Testis (tissue), 2 donors: ENCODE measurements around the gene PAX7.

Experiments
- POLR2A ChIP-seq: fragments of 450-650 bp; IDR thresholded peaks from one replicate; pipeline ENCODE4 v1.6.1; 2017; ENCODE audit warnings: antibody characterized with exemption, mild to moderate bottlenecking, moderate library complexity
- TF ChIP-seq, protein P1 (sequence below), 3 experiments: fragments of 450-650 bp in 2 of 3; fragments of 200-600 bp in 1 of 3; sonication (generic) in 1 of 3; IDR thresholded peaks; one replicate each; pipeline ENCODE4 v1.5.1; 2016 to 2019; ENCODE audit warnings: antibody characterized with exemption in 3 of 3, mild to moderate bottlenecking in 2 of 3, moderate library complexity in 1 of 3

DNA sequence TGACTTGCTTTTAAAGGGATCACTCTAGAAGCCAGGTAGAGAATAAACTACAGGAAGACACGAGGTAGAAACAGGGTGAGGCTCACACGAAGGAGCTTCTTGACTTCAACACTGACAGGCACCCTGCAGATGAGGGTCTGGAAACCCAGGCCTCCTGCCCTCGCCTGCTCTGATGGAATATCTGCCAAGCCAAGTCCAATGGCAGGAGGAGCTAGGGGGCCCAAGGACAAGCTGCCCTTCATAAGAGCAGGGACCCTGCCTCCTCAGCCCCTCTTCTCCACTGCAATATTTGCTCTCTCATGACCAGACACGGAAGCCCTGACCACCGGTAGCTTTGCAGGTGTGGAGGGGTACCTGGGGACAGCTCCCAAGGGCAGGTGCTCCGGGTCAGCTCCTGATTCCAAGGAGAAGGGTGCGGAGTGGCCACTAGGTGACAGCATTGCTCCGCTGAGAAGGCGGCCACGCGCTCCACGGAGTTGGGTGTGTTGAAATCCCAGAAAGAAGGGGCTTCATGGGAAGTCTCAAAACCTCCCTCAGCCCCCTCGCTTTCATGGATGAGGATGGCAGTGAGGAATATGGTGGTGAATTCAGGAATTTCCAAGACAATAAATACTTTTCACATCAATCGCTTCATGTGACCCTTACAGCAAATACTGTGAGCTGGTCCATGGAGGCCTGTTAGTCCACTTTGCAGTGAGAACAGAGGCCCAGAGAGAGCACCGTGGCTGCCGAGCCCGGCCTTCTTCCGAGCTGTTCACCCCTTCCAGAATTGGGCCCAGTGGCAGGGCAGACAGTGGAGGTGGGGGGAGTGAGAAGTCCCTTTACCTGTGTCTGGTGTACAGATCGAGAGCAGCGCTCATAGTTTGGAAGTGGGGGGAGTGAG lies 33.2 kb upstream of the PAX7 start:
- no peak for TF ChIP-seq POLR2A
- TF ChIP-seq, protein P1, sequence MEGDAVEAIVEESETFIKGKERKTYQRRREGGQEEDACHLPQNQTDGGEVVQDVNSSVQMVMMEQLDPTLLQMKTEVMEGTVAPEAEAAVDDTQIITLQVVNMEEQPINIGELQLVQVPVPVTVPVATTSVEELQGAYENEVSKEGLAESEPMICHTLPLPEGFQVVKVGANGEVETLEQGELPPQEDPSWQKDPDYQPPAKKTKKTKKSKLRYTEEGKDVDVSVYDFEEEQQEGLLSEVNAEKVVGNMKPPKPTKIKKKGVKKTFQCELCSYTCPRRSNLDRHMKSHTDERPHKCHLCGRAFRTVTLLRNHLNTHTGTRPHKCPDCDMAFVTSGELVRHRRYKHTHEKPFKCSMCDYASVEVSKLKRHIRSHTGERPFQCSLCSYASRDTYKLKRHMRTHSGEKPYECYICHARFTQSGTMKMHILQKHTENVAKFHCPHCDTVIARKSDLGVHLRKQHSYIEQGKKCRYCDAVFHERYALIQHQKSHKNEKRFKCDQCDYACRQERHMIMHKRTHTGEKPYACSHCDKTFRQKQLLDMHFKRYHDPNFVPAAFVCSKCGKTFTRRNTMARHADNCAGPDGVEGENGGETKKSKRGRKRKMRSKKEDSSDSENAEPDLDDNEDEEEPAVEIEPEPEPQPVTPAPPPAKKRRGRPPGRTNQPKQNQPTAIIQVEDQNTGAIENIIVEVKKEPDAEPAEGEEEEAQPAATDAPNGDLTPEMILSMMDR (IDR thresholded peaks at IDR 0.05) = peak; percentile 73 to 95 (median 88)
